Ectodermal cell (in vitro differentiated cells): Measurements from ENCODE around the gene AHCYL2.

Experiments used
- H3K27ac ChIP-seq: 2 replicates; pipeline ENCODE4 v1.7.0; 2013; ENCODE audit warnings: mild to moderate bottlenecking, low read depth, low read length; ENCODE audit not compliant: insufficient read depth, poor library complexity, severe bottlenecking
- H3K27me3 ChIP-seq: 2 replicates; pipeline ENCODE4 v1.7.0; 2013; ENCODE audit warnings: mild to moderate bottlenecking, low read length; ENCODE audit not compliant: insufficient read depth, control insufficient read depth, poor library complexity, severe bottlenecking
- H3K36me3 ChIP-seq: one replicate; pipeline ENCODE4 v1.7.0; 2013; ENCODE audit warnings: low read length; ENCODE audit not compliant: control insufficient read depth, insufficient read depth
- H3K4me1 ChIP-seq: one replicate; pipeline ENCODE4 v1.7.0; 2013; ENCODE audit warnings: low read length; ENCODE audit not compliant: control insufficient read depth, insufficient read depth
- H3K4me3 ChIP-seq: 2 replicates; pipeline ENCODE4 v1.7.0; 2013; ENCODE audit warnings: low read depth, low read length, control low read depth; ENCODE audit not compliant: insufficient read depth
- H3K9me3 ChIP-seq: 2 replicates; pipeline ENCODE4 v1.7.0; 2013; ENCODE audit warnings: mild to moderate bottlenecking, low read length, moderate library complexity; ENCODE audit not compliant: control insufficient read depth
- WGBS, 2 experiments: methylation state at CpG; one replicate each; pipeline ENCODE4 v1.1.7; 2013; ENCODE audit warnings: missing lambda C conversion rate in 2 of 2; 5-methylcytosine and 5-hydroxymethylcytosine counted together

The AHCYL2 gene

DNA sequence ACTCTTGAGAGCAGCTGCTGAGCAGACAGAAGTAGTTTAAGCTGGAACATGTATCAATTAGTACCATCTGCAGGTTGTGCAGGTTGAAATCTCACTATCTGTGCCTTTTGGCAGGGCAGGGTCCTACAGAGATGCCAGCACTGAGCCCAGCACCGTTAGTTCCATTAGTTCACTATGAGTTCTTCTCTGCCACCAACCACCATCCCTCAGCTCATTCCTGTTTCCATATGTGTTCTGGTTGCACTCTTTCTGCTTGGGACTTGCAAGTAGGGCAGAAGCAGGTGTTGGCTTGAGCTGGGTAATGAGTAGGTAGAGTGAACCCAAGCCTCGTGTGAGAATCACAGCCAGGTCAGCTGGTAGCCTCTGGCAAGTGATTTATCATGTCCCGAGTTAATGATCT, 33.6 kb upstream of the AHCYL2 start:
- 89 to 94% methylated on average over 3 of the region's 3 CpGs for WGBS, 2 experiments
- no peaks in the 10 kb centered on the region for H3K9me3 ChIP-seq

GRCh38 chr7:129193892-129194291, 30.9 kb upstream of the AHCYL2 start:
- peaks cover 5% of the 10 kb centered on the region for H3K4me1 ChIP-seq
- peaks cover 13% of the 10 kb centered on the region for H3K36me3 ChIP-seq
- no peaks in the 10 kb centered on the region for H3K27me3 ChIP-seq
- WGBS, 2 experiments = 91 to 97% methylated on average over 3 of the region's 3 CpGs
- H3K27ac ChIP-seq = no peak overlapping the region
- H3K4me3 ChIP-seq = no peak overlapping the region
- no peaks in the 10 kb centered on the region for H3K9me3 ChIP-seq

More for the DNA sequence above, 33.6 kb upstream of the AHCYL2 start:
- Histone ChIP-seq H3K4me3 (no peak overlapping the region), H3K36me3 (peaks cover 13% of the 10 kb centered on the region), H3K27me3 (peaks cover 7% of the 10 kb centered on the region), H3K27ac (no peak overlapping the region), H3K4me1 (peaks cover 5% of the 10 kb centered on the region)

GRCh38 chr7:129197771-129198170, 27.1 kb upstream of the AHCYL2 start:
- H3K4me3 ChIP-seq = no peak overlapping the region
- H3K4me1 ChIP-seq = no peaks in the 10 kb centered on the region
- WGBS, 2 experiments = 100% methylated on average over 3 of the region's 4 CpGs; no CpG with 5 or more reads in 1 of the 2 experiments
- no peaks in the 10 kb centered on the region for H3K27me3 ChIP-seq
- H3K9me3 ChIP-seq = no peaks in the 10 kb centered on the region
- no peak overlapping the region for H3K27ac ChIP-seq
- H3K36me3 ChIP-seq = peaks cover 18% of the 10 kb centered on the region

GRCh38 chr7:129199406-129199805, 25.4 kb upstream of the AHCYL2 start:
- Histone ChIP-seq H3K4me1 (no peaks in the 10 kb centered on the region), H3K27ac (no peak overlapping the region), H3K36me3 (peaks cover 15% of the 10 kb centered on the region), H3K4me3 (no peak overlapping the region), H3K9me3 (no peaks in the 10 kb centered on the region), H3K27me3 (no peaks in the 10 kb centered on the region)
- WGBS, 2 experiments = 90 to 92% methylated on average over 3 to 4 of the region's 4 CpGs

- no peak overlapping the region for H3K27ac ChIP-seq
- no peak overlapping the region for H3K4me3 ChIP-seq
- H3K27me3 ChIP-seq = no peaks in the 10 kb centered on the region
- 92 to 96% methylated on average over 8 of the region's 8 CpGs for WGBS, 2 experiments
- no peaks in the 10 kb centered on the region for H3K9me3 ChIP-seq
- H3K4me1 ChIP-seq = no peaks in the 10 kb centered on the region
- H3K36me3 ChIP-seq = peaks cover 24% of the 10 kb centered on the region
These were observed 22.6 kb upstream of the AHCYL2 start for GRCh38 chr7:129202058-129202777.

- Histone ChIP-seq H3K36me3 (peaks cover 24% of the 10 kb centered on the region), H3K4me1 (no peaks in the 10 kb centered on the region), H3K27ac (no peak overlapping the region), H3K4me3 (no peak overlapping the region), H3K27me3 (no peaks in the 10 kb centered on the region), H3K9me3 (no peaks in the 10 kb centered on the region)
- WGBS, 2 experiments = 87 to 88% methylated on average over 14 of the region's 14 CpGs
These were observed 21.6 kb upstream of the AHCYL2 start for GRCh38 chr7:129203050-129203741.

- Histone ChIP-seq H3K9me3 (no peaks in the 10 kb centered on the region), H3K36me3 (peaks cover 34% of the 10 kb centered on the region), H3K27me3 (no peaks in the 10 kb centered on the region), H3K4me1 (no peaks in the 10 kb centered on the region), H3K4me3 (no peak overlapping the region), H3K27ac (no peak overlapping the region)
- WGBS, 2 experiments = 92 to 93% methylated on average over 29 of the region's 29 CpGs
These were observed 19.6 kb upstream of the AHCYL2 start for GRCh38 chr7:129205126-129205818.

DNA sequence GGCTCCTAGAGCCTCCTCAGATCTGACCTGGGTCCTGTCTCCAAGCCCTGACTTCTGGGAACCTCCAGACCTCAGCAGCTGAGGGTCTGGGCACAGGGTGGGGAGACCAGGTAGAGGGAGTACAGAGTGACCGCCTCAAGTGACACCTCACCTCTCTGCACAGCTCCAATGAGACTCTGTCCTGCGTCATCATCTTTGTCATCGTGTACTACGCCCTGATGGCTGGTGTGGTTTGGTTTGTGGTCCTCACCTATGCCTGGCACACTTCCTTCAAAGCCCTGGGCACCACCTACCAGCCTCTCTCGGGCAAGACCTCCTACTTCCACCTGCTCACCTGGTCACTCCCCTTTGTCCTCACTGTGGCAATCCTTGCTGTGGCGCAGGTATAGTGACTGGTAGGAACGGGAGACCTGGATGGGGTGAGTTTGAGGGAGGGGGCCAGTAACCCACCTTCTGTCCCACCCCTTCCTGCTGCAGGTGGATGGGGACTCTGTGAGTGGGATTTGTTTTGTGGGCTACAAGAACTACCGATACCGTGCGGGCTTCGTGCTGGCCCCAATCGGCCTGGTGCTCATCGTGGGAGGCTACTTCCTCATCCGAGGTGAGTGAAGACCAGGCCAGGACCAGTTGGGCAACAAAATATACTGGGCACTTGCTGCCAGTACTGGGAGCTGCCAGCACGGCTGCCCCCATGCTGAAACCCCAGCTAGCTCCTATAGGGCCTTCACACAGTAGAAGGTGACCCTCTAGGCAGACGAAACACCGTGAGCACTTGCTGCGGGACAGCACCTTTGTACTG, 18.6 kb upstream of the AHCYL2 start:
- Histone ChIP-seq H3K27me3 (no peaks in the 10 kb centered on the region), H3K4me3 (no peak overlapping the region), H3K4me1 (no peaks in the 10 kb centered on the region), H3K36me3 (peaks cover 40% of the 10 kb centered on the region), H3K27ac (no peak overlapping the region), H3K9me3 (no peaks in the 10 kb centered on the region)
- WGBS, 2 experiments = 95 to 96% methylated on average over 17 to 18 of the region's 18 CpGs

GRCh38 chr7:129208667-129209066, 16.2 kb upstream of the AHCYL2 start:
- Histone ChIP-seq H3K4me1 (no peaks in the 10 kb centered on the region), H3K27ac (no peak overlapping the region), H3K36me3 (peaks cover 57% of the 10 kb centered on the region), H3K4me3 (no peak overlapping the region), H3K27me3 (no peaks in the 10 kb centered on the region), H3K9me3 (no peaks in the 10 kb centered on the region)
- 94 to 96% methylated on average over 9 of the region's 9 CpGs for WGBS, 2 experiments
